ENCODE results near the gene MCTP1. TPM values are rescaled to one million over a fixed set of nuclear protein-coding genes. Genes with fewer than 3 reads are reported as not detected.

MCTP1 gene
- total RNA-seq, 1 donor from 2014 or later: 9.1 TPM

GRCh38 chr5:94869921-94870320 is 415.0 kb downstream of the MCTP1 start:
- no peaks in the 10 kb centered on the region for H3K27me3 Mint-ChIP-seq (ENCODE audit: low read depth)
- H3K4me3 Mint-ChIP-seq: no peak overlapping the region
- TF ChIP-seq, protein P1, sequence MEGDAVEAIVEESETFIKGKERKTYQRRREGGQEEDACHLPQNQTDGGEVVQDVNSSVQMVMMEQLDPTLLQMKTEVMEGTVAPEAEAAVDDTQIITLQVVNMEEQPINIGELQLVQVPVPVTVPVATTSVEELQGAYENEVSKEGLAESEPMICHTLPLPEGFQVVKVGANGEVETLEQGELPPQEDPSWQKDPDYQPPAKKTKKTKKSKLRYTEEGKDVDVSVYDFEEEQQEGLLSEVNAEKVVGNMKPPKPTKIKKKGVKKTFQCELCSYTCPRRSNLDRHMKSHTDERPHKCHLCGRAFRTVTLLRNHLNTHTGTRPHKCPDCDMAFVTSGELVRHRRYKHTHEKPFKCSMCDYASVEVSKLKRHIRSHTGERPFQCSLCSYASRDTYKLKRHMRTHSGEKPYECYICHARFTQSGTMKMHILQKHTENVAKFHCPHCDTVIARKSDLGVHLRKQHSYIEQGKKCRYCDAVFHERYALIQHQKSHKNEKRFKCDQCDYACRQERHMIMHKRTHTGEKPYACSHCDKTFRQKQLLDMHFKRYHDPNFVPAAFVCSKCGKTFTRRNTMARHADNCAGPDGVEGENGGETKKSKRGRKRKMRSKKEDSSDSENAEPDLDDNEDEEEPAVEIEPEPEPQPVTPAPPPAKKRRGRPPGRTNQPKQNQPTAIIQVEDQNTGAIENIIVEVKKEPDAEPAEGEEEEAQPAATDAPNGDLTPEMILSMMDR (IDR thresholded peaks at IDR 0.05; ENCODE audit: unreplicated experiment): no peak
- no peaks in the 10 kb centered on the region for H3K36me3 Mint-ChIP-seq
- H3K9me3 Mint-ChIP-seq: no peaks in the 10 kb centered on the region
- no peak overlapping the region for H3K27ac Mint-ChIP-seq
- no peak for DNase-seq (ENCODE audit: low spot score in 2 of 2, unreplicated experiment in 2 of 2)
- H3K4me1 Mint-ChIP-seq: no peaks in the 10 kb centered on the region

- peaks cover 3% of the 10 kb centered on the region for H3K4me1 Mint-ChIP-seq
- no peak overlapping the region for H3K27ac Mint-ChIP-seq
- H3K36me3 Mint-ChIP-seq: no peaks in the 10 kb centered on the region
- no peaks in the 10 kb centered on the region for H3K9me3 Mint-ChIP-seq
- TF ChIP-seq, protein P1 (IDR thresholded peaks at IDR 0.05; ENCODE audit: unreplicated experiment): no peak
- DNase-seq (ENCODE audit: low spot score in 2 of 2, unreplicated experiment in 2 of 2): no peak
- H3K4me3 Mint-ChIP-seq: no peak overlapping the region
- H3K27me3 Mint-ChIP-seq (ENCODE audit: low read depth): no peaks in the 10 kb centered on the region
Observed at GRCh38 chr5:94863951-94864350, 420.9 kb downstream of the MCTP1 start.

- no peaks in the 10 kb centered on the region for H3K27me3 Mint-ChIP-seq (ENCODE audit: low read depth)
- H3K4me3 Mint-ChIP-seq: no peak overlapping the region
- DNase-seq (ENCODE audit: low spot score in 2 of 2, unreplicated experiment in 2 of 2): no peak
- H3K4me1 Mint-ChIP-seq: peaks cover 11% of the 10 kb centered on the region
- TF ChIP-seq, protein P1 (IDR thresholded peaks at IDR 0.05; ENCODE audit: unreplicated experiment): no peak
- no peak overlapping the region for H3K27ac Mint-ChIP-seq
- H3K36me3 Mint-ChIP-seq: no peaks in the 10 kb centered on the region
- no peaks in the 10 kb centered on the region for H3K9me3 Mint-ChIP-seq
Observed at GRCh38 chr5:94857111-94857510, 427.8 kb downstream of the MCTP1 start.

GRCh38 chr5:94856257-94856800 is 428.6 kb downstream of the MCTP1 start:
- no peak for DNase-seq (ENCODE audit: low spot score in 2 of 2, unreplicated experiment in 2 of 2)
- peaks cover 11% of the 10 kb centered on the region for H3K4me1 Mint-ChIP-seq
- H3K9me3 Mint-ChIP-seq: no peaks in the 10 kb centered on the region
- no peaks in the 10 kb centered on the region for H3K36me3 Mint-ChIP-seq
- TF ChIP-seq, protein P1 (IDR thresholded peaks at IDR 0.05; ENCODE audit: unreplicated experiment): no peak
- no peak overlapping the region for H3K27ac Mint-ChIP-seq
- no peak overlapping the region for H3K4me3 Mint-ChIP-seq
- H3K27me3 Mint-ChIP-seq (ENCODE audit: low read depth): no peaks in the 10 kb centered on the region

DNA sequence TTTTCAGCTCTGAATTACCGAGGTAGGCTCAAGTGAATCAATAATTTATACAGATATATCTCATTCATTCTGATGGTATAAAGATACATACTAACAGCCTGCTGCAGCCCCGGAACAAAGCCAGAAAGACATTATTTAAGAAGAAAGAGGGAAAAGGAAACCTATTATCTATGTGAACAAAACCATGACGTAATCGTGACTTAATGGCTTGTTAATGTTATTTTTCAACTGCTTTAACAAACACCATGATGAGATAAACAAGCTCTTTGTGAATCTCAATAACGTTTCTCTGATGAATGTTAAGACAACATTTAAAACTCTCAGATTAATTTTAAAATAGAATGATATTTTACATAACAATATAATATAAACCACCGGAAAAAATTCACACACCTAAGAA is 429.4 kb downstream of the MCTP1 start:
- no peaks in the 10 kb centered on the region for H3K9me3 Mint-ChIP-seq

More for the DNA sequence above, 429.4 kb downstream of the MCTP1 start:
- Mint-ChIP-seq H3K27ac (no peak overlapping the region), H3K27me3 (ENCODE audit: low read depth) (no peaks in the 10 kb centered on the region), H3K4me1 (peaks cover 11% of the 10 kb centered on the region), H3K36me3 (no peaks in the 10 kb centered on the region), H3K4me3 (no peak overlapping the region)
- TF ChIP-seq, protein P1 (IDR thresholded peaks at IDR 0.05; ENCODE audit: unreplicated experiment): no peak
- DNase-seq (ENCODE audit: low spot score in 2 of 2, unreplicated experiment in 2 of 2): no peak
